ENCODE data around the gene GEMIN4. TPM values are rescaled to one million over a fixed set of nuclear protein-coding genes. Genes with fewer than 3 reads are reported as not detected.
"Not testable (repeated sequence)": the region's sequence is repeated elsewhere in the genome, so short reads cannot be mapped to it uniquely, and the experiment has no call there.

The GEMIN4 gene
- polyA plus RNA-seq, 1 donor, result 21.6 TPM

DNA sequence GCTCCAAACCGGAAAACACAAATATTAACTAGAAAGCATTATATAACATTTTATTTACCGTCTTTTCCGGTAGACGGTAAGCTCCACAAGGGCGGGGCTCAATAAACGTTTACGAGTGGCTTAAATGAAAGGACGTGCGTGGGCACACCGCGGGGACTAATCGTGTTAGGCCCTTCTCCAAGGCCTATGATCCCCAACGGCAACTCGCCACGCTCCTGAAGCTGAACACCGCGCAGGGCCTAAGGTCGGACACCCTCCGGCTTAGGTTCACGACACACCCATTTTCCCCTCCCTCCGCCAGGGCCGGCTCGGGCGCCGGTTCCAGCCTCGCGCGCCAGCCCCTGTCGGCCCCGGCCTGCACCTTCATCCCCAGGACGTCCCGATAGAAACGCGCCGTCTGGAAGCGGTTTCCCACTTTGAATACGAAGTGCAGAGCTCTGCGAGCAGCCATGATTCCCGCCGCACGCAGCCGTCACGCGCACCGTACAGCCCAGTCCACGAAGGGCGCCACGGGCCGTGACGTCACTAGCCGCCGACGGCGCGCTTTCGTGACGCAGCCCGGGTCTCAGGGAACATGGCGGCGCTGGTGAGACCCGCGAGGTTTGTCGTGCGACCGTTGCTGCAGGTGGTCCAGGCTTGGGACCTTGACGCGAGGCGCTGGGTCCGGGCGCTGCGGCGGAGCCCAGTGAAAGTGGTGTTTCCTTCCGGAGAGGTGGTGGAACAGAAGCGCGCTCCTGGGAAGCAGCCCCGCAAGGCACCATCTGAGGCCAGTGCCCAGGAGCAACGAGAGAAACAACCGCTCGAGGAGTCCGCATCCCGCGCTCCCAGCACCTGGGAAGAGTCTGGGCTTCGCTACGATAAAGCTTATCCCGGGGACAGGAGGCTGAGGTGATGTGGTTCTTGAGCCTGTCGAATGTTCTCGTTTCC lies 30.0 kb upstream of the GEMIN4 start, which contains the start of the genes GLOD4 and MRM3:
TSS of gene GLOD4 (minus strand) at position 476 of the 927 bp plus-strand sequence. CDS start at position 451, 25 bp downstream.
TSS of gene MRM3 (plus strand) at position 549 of the 927 bp plus-strand sequence. CDS start at position 575, 26 bp downstream.
- DNase-seq, result peak; percentile 90

DNA sequence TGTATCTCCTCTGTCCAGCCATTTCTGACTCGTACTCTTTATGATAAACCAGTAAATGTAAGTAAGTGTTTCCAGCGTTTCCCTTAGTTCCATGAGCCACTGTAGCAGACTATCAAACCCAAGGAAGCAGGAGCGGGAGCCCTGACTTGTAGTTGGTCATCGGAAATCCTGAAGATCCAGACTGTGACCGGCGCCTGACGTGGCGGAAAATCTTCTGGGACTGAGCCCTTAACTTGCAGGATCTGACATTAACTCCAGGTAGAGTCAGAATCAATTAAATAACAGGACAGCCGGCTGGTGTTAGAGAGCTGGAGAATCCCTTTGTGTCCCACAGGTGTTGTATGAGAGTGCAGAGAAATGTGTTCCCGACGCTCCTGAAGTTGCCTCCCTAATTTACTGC lies 26.0 kb upstream of the GEMIN4 start:
- no peak for DNase-seq

DNA sequence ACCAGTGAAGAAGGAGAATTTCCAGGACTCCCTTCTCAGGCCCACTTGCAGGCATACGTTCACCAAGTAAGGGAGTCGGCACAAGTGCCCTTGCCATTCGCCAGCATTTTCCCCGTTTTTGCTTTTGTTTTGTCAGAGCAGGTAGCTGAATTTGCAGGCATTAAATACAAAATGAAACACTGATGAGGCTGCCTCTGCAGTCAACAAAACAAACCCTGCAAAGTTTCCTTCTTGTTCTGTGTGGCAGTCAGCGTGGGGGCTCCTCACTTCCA lies 22.2 kb upstream of the GEMIN4 start:
- DNase-seq, result no peak

DNA sequence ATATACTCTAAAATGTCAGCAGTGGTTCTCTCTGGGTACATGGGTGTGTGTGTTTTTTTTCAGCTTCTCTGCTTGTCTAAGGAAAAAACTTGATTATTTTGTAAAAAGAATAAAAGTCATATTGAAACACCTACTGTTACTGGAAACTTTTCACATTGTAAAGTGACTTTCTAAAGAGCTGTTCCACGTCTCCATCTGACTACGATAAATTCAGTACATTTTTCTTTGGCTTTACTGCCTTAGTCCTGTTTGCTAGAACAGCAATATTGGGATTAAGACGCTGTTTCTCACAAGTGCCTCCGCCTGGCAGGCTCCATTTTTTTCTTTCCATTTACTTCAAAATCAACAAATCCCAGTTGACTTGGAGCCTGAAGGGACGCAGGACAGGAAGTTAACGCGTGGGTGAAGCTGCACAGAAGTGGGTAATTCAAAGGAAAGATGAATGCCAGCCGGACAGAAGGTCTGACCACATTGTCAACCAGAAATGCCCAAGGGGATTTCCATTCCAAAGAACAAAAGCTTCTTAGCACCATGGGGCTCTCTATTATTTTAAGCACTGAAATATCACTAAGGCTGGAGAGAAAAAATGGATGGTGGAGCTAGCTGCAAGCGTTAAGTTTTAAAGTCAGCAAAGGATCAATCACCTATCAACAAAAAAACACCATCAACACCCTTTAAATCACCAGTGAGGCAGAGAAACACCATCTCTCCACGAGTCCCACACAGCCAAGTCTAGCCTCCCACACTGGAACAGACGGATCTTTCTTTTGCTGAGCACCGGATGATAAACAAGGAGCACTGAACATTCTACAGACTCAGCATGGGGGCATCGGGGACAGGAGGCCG lies 21.6 kb upstream of the GEMIN4 start:
- DNase-seq, result no peak

DNA sequence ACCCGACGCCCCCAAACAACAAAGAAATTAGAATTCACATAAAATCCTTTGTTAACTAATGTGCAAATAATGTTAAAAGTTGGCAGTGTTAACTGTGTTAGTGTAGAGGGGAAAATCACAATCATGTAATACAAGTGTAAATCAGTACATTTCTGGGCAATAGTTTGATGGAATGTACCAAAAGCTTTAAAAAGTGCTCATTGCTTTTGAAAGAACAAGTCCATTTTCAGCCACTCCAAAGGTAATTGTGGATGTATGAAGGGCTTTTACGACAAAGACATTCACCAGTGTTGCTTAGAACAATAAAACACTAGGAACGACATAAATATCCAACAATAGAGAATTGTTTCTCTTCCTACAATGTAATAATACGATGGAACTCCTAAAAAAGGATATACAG lies 21.0 kb upstream of the GEMIN4 start:
- DNase-seq, result no peak

DNA sequence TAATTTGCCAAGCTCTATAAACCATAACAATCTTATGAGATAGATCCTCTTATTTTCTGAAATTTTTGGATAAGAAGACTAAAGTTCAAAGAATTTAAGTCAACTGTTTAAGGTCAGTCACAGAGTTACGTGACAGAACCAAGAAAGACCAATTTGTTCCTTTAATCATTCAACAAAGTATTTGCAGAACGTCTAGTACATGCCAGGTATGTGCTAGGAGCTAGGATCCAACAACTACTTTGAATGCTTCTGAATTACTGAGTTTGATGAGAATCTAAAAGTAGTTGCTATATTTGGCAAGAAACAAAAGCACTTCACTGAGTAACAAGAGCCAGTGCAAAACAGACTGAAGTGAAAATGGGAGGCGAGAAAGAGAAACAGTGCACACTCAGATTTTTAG lies 15.0 kb upstream of the GEMIN4 start:
- no peak for DNase-seq

DNA sequence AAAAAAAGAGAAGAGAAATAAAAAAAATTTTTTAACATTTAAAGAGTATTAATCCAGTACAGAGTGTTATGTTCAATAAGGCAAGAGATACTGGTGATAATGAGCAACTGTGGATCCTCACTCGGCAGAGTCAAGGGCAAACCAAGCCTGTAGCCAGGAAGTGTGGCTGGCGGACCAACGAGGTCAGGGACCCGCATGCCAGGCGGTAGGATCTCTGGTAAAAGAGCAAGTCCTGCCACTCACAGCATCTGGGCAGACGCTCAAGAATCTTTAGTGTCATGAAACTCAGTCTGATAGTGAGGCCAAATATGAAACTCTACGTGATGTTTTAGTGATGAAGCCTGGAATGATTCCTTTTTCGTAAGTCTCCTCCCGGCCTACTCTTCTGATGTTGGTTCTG lies 8.3 kb upstream of the GEMIN4 start:
- DNase-seq, result no peak

DNA sequence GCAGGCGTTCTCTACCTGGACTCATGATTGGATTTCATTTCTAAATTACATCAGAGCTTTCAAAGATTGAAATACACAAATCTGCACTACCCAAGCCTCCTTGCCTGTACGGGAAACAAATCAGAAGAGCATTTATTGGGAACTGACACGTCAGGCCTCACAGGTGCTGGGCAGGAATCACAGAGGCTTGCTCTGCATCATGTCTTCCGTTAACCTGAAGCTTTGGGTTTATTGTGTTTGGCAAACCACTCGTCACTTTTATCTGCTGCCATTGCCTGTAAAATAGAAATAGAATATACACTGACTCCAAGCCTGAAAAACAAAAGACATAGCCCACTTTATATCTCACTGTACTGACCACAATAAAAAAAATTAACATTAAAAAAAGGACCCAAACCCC lies 7.9 kb upstream of the GEMIN4 start:
- DNase-seq, result no peak

DNA sequence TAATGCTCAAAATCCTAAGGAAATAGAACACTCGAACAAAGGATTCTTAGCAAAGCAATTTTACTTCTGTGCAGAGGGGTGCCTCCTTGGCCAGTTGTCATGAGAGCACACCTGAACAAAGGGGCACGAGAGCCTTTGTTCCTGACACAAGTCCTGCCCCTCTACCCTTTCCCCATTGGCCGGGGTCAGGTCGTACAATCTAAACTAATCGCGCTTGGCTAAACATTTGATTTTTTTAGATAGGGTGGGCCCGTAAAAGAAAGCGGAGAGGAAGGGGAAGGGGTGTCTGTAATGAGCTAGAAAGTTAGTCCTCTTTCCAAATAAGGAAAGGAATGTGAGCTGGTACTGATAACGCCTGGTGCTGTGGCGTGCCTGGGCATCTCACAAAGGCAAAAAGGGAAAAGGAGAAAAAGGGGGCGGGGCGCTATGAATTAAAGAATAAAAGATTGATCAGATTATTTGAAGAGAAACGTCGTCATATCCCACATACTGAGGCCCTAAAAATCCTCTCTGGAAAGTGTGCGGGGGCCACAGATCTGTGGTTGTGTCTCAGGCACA lies 4.0 kb upstream of the GEMIN4 start:
- DNase-seq, result not testable (repeated sequence)

DNA sequence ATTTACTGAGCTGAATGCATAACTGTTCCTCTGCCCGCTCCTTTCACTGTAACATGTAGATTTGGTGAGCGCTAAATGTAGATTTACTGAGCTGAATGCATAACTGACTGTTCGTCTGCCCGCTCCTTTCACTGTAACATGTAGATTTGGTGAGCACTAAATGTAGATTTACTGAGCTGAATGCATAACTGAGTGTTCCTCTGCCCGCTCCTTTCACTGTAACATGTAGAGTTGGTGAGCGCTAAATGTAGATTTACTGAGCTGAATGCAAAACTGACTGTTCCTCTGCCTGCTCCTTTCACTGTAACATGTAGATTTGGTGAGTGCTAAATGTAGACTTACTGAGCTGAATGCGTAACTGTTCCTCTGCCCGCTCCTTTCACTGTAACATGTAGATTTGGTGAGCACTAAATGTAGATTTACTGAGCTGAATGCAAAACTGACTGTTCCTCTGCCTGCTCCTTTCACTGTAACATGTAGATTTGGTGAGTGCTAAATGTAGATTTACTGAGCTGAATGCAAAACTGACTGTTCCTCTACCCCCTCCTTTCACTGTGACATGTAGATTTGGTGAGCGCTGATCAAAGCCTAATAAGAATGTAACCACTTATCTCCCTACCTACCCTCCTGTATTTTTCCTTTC lies 3.4 kb upstream of the GEMIN4 start:
- DNase-seq, result not testable (repeated sequence)

DNA sequence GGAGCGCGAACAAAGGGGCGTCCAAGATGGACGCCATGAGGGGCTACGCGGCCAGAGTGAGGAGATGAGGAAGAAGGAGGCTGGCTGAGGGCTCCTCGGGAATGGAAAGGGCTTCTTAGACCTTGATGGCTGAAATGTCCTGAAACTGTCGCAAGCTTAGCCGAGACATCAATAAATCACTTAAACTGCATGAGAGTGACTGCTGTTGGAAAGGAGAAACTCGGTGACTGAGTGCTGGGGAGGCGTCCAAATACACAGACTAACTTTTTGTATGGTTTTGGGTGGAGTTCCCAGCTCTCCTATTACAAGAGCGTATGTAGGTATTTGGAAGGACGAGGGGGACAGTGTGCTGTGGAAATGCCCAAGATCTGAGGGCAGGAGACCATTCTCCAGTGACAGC lies 1.4 kb upstream of the GEMIN4 start:
- DNase-seq, result no peak

DNA sequence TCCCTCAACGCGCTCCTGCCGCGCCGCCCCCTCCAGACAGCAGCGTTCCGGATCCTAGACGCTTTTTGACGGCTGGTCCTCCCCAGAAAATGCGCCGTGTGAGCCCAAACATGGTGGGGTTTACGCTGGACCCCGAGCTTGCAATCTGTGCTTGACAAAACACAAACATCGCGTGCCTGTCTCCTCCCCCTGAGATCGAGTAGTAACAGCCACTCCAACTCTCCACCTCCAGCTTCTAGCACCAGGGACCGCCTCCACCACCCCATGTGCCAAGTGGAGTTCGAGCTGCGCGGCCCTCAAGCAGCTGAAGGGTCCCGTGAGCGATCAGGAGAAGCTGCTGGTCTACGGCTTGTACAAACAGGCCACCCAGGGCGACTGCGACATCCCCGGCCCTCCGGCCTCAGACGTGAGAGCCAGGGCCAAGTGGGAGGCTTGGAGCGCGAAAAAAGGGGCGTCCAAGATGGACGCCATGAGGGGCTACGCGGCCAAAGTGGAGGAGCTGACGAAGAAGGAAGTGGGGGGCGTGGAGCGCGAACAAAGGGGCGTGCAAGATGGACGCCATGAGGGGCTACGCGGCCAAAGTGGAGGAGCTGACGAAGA lies 656 bp upstream of the GEMIN4 start:
- peak; percentile 60 for DNase-seq

DNA sequence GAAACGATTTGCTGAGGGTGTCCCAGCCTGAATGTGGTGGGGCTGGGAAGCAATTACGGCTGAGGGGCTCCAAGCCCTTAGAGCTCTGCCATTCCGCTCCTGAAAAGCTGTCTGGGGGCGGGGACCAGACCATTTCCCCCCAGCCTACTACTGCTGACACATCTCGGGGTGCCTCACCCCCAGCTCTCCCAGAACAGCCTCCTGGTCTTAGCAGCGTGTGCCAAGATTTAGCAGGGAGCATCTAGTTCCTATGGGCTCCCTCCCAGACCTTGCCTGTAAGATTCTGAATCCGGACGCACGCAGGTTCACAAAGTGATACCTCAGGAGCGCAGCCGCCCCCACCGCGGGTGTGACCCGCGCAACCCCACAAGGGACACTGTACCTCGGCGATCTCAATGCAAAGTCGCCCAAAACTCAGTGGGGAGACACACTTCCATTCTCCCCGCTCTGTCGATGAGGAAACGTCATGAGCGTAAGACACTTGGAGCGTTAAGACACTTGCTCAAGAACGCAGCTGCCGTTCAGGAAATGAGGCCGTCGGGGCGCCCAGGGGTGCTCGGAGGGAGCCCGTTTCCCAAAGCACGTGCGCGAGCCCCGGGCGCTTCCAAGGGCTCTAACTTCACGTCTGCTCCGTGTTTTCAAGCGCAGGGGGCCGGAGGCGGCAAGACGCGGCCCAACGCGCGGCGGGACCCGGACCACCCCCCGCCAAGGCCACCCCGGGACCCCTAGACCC lies 629 bp downstream of the GEMIN4 start:
- no peak for DNase-seq

DNA sequence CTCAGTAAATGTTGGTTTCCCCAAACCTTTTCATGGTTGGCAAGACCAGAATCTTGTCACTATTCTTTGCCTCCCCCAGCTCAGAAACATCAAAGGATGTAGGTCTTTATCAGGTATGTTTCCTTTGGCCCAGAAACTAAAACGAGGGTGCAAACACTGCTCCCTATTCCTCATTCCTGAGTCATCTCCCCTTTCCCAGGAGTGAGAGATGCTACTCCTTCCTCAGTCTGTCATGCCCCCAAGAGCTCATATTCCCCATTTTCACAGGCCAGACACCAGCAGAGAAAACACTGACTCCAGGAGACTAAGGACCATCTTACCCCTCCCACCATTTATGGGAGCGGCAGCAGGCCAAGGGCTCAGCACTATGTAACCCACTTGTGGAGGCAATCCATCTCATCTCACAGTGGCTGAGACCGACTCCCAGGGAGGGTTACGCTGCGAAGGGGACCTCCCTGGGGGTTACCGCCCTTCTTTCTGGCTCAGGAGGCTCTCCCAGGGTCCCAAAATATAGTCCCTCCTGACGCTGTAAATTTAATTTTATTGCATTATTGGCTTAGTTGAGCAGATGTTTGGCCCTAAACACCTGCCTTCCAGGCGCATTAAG lies 1.5 kb downstream of the GEMIN4 start:
- DNase-seq, result no peak

DNA sequence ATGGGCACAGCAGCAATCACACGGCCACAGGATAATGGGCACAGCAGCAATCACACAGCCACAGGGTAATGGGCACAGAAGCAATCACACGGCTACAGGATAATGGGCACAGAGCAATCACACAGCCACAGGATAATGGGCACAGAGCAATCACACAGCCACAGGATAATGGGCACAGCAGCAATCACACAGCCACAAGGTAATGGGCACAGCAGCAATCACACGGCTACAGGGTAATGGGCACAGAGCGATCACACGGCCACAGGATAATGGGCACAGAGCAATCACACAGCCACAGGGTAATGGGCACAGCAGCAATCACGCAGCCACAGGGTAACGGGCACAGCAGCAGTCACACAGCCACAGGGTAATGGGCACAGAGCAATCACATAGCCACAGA lies 2.7 kb downstream of the GEMIN4 start:
- not testable (repeated sequence) for DNase-seq

DNA sequence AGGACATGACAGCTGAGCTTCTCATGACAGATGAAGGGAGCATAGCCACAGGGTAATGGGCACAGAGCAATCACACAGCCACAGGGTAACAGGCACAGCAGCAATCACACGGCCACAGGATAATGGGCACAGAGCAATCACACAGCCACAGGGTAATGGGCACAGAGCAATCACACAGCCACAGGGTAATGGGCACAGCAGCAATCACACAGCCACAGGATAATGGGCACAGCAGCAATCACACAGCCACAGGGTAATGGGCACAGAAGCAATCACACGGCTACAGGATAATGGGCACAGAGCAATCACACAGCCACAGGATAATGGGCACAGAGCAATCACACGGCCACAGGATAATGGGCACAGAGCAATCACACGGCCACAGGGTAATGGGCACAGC lies 3.5 kb downstream of the GEMIN4 start:
- not testable (repeated sequence) for DNase-seq

DNA sequence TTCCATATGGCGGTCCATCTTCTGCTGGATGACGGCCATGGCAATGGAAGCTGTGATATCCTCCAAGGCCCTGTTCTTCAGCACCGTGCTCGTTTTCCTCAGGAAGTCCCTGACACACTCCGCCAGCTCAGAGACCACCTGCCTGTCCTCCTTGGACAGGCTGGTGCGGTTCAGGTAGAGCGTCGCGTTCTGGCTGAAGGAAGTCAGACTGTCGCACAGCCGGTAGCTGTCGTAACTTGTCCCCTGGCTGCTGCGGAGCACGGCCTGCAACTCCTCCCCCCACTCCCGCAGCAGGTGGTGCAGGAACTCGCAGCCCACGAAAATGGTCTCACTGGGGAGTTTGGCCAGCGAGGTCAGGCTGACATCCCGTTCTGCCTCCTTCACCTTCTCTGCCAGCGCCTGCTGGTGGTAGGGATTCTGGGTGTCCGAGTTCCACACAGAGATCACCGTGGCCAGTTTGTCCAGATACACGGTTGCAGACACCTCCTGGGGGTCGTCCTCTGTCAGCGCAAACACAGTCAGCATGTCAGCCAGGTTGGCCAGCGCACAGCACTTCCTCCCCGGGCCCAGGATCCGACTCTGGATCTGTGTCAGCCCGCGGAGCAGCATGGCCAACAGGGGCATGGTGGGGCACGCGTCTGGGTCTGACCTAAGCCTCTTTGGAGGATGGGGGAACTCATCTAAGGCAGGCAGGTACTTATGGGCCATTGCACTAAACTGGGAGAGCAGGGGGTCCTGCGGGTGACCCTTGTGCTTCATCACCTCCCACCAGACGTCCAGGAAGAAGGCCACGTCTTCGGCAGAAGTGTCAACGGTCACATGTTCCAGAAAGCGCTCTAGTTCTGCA lies 5.1 kb downstream of the GEMIN4 start:
- DNase-seq, result no peak

DNA sequence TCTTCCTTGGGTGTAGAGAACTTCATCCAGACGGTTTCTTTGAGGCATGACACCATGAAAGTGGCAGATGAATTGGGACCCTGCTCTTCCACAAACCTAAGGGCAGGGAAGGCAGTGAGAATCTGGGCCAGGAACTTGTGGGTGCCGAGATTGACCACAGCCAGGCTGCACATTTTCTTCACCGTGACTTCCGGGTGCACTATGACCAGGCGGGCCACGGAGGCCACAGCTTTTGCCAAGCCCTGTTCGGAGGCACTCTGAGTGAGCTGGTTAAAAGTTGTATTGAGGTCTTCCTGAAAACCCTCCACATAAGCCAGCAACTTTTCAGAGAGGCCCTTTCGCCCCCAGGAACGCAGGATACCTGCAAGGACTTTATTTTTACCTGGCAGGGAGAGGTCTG lies 5.9 kb downstream of the GEMIN4 start:
- no peak for DNase-seq

DNA sequence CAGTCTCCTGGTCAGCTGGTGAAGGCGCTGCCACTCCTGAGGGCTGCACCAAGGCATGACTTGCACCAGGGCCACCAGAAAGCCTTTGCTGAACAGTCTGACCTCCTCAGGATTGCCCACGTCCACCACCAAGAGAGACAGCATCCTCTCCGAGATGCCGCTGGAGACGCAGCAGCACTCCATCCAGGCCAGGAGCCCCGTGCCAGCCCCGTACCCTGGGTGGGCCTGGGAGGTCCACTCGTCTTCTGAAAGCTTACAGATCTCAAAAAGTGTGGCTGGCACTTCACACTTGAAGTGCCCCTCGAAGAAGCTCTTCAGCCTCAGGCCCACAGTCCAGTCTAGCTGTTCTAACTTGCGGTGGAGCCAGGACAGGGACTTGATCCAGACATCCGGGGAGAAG lies 6.7 kb downstream of the GEMIN4 start:
- no peak for DNase-seq

DNA sequence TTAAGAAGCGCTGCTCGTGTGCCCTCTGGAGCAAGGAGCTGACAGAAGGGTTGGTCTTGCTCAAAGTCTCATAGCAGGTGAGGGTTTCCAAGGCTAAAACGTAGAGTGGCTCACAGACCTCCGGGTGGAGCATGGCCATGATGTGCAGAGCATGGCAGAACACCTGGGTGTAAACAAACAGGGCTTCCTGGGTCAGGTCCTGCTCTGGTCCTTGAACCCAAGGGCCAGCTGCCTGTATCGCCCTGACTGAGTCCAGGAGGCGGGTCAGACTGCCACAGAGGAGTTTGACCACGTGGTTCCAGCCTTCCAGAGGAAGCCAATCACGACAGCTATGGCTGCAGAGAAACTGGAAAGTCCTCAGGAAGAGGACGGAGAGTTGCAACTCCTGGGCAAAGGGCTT lies 7.1 kb downstream of the GEMIN4 start:
- no peak for DNase-seq
